Heart left ventricle (tissue), 16 donors: Measurements from ENCODE around the gene WRAP73. TPM values are rescaled to one million over a fixed set of nuclear protein-coding genes. Genes with fewer than 3 reads are reported as not detected.

Experiments
- ATAC-seq, 4 donors: fragments of 200-7000 bp; cut with Tn5 transposase; one replicate each; pipeline ENCODE4 v1.9.1; 2020 to 2022; ENCODE audit warnings: moderate library complexity in 4 of 4, mild to moderate bottlenecking in 3 of 4, moderate number of reproducible peaks in 1 of 4
- DNase-seq, 5 donors: peaks; one replicate each; pipeline ENCODE4 v3.0.0-alpha.2; 2020
- H3K27ac ChIP-seq, 12 donors: fragments of 200-600 bp; sonication (generic) in 4 of 12; one replicate each; pipeline versions ENCODE4 v1.5.0 to v1.8.0; 2016 to 2022; ENCODE audit warnings: mild to moderate bottlenecking in 2 of 12
- H3K27me3 ChIP-seq, 9 donors: fragments of 200-600 bp; sonication (generic) in 2 of 9; one replicate each; pipeline versions ENCODE4 v1.5.1 to v1.8.0; 2016 to 2022; ENCODE audit warnings: mild to moderate bottlenecking in 3 of 9
- H3K36me3 ChIP-seq, 9 donors: fragments of 200-600 bp; sonication (generic) in 2 of 9; one replicate each; pipeline versions ENCODE4 v1.5.0 to v1.8.0; 2018 to 2022; ENCODE audit warnings: mild to moderate bottlenecking in 2 of 9
- H3K4me1 ChIP-seq, 12 donors: fragments of 200-600 bp; sonication (generic) in 4 of 12; one replicate each; pipeline versions ENCODE4 v1.5.0 to v1.8.0; 2016 to 2022; ENCODE audit warnings: mild to moderate bottlenecking in 3 of 12
- H3K4me3 ChIP-seq, 12 donors: fragments of 200-600 bp; sonication (generic) in 4 of 12; one replicate each; pipeline versions ENCODE4 v1.5.0 to v1.8.0; 2017 to 2022; ENCODE audit warnings: mild to moderate bottlenecking in 9 of 12, moderate library complexity in 4 of 12
- H3K9me3 ChIP-seq, 12 donors: fragments of 200-600 bp; sonication (generic) in 4 of 12; one replicate each; pipeline versions ENCODE4 v1.5.0 to v1.8.0; 2016 to 2022; ENCODE audit warnings: mild to moderate bottlenecking in 1 of 12
- CTCF ChIP-seq, 12 donors: fragments of 200-600 bp; sonication (generic) in 4 of 12; IDR thresholded peaks; one replicate each; pipeline versions ENCODE4 v1.5.0 to v1.8.0; 2018 to 2022; ENCODE audit warnings: antibody characterized with exemption in 12 of 12, mild to moderate bottlenecking in 5 of 12
- POLR2A ChIP-seq, 2 donors: fragments of 450-650 bp; IDR thresholded peaks; one replicate each; pipeline ENCODE4 v1.6.1; 2017; ENCODE audit warnings: antibody characterized with exemption in 2 of 2, mild to moderate bottlenecking in 2 of 2, moderate library complexity in 2 of 2
- WGBS, 4 donors: extraction: QIAGEN DNeasy Blood & Tissue Kit in 2 of 4; methylation state at CpG; one replicate each; pipeline versions ENCODE4 v1.1.5 to v1.1.7; 2013 to 2018; 5-methylcytosine and 5-hydroxymethylcytosine counted together
- intact Hi-C, 10 donors: fragments of 100-400 bp; cut with DNase I; formaldehyde crosslinking; loops; one replicate each; pipeline versions ENCODE4 v1.11.1 to v1.14.2; 2022
- polyA plus RNA-seq, 2 donors: library from polyadenylated mRNA; stranded (reverse); fragments of 200-250 nt; gene quantifications; one replicate each; pipeline ENCODE4 v1.2.3, GENCODE V29; 2013
- total RNA-seq, 9 donors: library from RNA; depleted of rRNA in 2 of 9; stranded (reverse); fragments of >200 nt in 2 of 9; fragmentation: NEBNext Ultra II Directional in 3 of 9; extraction: Animal tissue kit (Norgen Biotek cat#: 25700) in 3 of 9; gene quantifications; one replicate each; pipeline versions ENCODE4 v1.1.0 to v1.2.4, GENCODE V29; 2016 to 2023
- donor health status: ischemic (EF 13 %, LVEDD 7.1; RV severe dilation, severe dysfunction).
- donor health status: healthy with polysubstance abuse.
- donor health status: DM: no; HTN: yes; CAD: no.
- donor health status: DM: no; HTN: no; CAD: no.
- donor health status: ischemic (EF 25% LVEDD 6.9; RV normal size, moderate dysfunction).
- donor health status: ischemic (EF 25% LVEDD 5.7; RV mildly dilated, moderate dysfunction).
- donor health status: healthy.
- donor health status: DM: yes; HTN: yes; CAD: no.
- donor health status: ischemic (EF 35%, LVEDD 5.7; RV mildly dilated, moderate dysfunction).
- donor health status: nonischemic (EF 11% LVEDD 7.7; RV severe dilation, severe dysfunction).
- donor health status: DM: yes; HTN: yes; CAD: no.
- donor health status: PGD.
- donor health status: ischemic (EF 29% LVEDD 5.4; RV normal size, mild dysfunction).
- donor health status: nonischemic (EF 23%, LVEDD 6.1; RV moderate dilation, normal function).

The WRAP73 gene
- total and polyA plus RNA-seq, 11 donors = 8.5 to 21.6 (median 11.3) TPM

DNA sequence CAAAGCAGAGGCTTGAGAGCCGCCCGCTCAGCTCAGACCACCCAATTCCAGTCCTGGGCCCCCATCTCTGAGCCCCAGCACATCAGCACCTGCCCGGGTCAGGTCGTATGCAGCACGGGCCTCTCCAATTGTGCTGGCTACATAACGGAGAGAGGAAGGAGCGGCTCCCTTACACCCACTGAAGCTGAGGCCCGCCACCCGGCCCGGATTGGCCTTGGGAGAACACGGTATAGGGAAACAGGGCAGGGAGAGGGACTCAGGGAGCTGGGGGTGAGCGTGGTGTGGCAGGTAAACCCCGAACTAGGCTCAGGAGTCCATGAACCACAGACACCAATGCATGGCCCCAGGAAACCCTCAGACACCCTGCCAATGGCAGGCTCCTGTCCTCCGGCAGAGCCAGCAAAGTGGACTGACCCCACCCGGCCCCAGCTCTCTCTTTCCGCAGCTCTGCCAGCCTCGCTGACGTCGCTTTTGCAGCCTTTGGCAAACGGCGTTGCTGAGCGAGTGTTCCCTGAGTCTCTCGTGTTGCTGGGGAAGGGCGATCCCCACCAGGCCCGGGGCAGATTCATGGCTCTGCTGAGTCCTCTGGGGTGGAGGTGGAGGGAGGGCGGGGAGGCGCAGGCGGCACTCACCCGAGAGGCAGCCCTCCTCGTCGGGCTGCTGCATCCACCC is 55.1 kb downstream of the WRAP73 start:
- WGBS, 4 donors = 78 to 88% (median 85%) methylated on average over 29 to 31 of the region's 31 CpGs
- intact Hi-C loops = no loop called here
- Histone ChIP-seq H3K9me3 (no peaks in the 10 kb centered on the region), H3K4me3 (no peak overlapping the region), H3K27me3 (no peaks in the 10 kb centered on the region), H3K4me1 (peaks cover 0 to 32% (median 18%) of the 10 kb centered on the region in 12 donors), H3K36me3 (no peaks in the 10 kb centered on the region), H3K27ac (no peak overlapping the region)
- TF ChIP-seq CTCF (IDR thresholded peaks at IDR 0.05) (no peak), POLR2A (IDR thresholded peaks at IDR 0.05) (no peak)
- no peak for DNase-seq
- no peak for ATAC-seq

- intact Hi-C loops = no loop called here
These were observed 56.2 kb downstream of the WRAP73 start for GRCh38 chr1:3593745-3594144.

GRCh38 chr1:3593334-3593733 is 56.6 kb downstream of the WRAP73 start:
- TF ChIP-seq POLR2A (IDR thresholded peaks at IDR 0.05) (no peak), CTCF (IDR thresholded peaks at IDR 0.05) (no peak)
- no peaks in the 10 kb centered on the region for H3K36me3 ChIP-seq
- peaks cover 0 to 24% (median 12%) of the 10 kb centered on the region in 12 donors for H3K4me1 ChIP-seq
- no peaks in the 10 kb centered on the region for H3K9me3 ChIP-seq
- ATAC-seq (no peak), DNase-seq (no peak)
- H3K27ac ChIP-seq = no peak overlapping the region
- no peaks in the 10 kb centered on the region for H3K27me3 ChIP-seq
- 80 to 84% (median 81%) methylated on average over 6 to 17 of the region's 17 CpGs for WGBS, 4 donors
- intact Hi-C loops = no loop called here
- no peak overlapping the region for H3K4me3 ChIP-seq

More at GRCh38 chr1:3593745-3594144, 56.2 kb downstream of the WRAP73 start:
- Histone ChIP-seq H3K9me3 (no peaks in the 10 kb centered on the region), H3K27ac (no peak overlapping the region), H3K36me3 (no peaks in the 10 kb centered on the region), H3K4me1 (peaks cover 0 to 28% (median 16%) of the 10 kb centered on the region in 12 donors), H3K4me3 (no peak overlapping the region), H3K27me3 (no peaks in the 10 kb centered on the region)
- no peak for ATAC-seq
- no peak for DNase-seq
- 58 to 73% (median 67%) methylated on average over 10 of the region's 10 CpGs for WGBS, 4 donors
- TF ChIP-seq CTCF (IDR thresholded peaks at IDR 0.05) (no peak), POLR2A (IDR thresholded peaks at IDR 0.05) (no peak)

DNA sequence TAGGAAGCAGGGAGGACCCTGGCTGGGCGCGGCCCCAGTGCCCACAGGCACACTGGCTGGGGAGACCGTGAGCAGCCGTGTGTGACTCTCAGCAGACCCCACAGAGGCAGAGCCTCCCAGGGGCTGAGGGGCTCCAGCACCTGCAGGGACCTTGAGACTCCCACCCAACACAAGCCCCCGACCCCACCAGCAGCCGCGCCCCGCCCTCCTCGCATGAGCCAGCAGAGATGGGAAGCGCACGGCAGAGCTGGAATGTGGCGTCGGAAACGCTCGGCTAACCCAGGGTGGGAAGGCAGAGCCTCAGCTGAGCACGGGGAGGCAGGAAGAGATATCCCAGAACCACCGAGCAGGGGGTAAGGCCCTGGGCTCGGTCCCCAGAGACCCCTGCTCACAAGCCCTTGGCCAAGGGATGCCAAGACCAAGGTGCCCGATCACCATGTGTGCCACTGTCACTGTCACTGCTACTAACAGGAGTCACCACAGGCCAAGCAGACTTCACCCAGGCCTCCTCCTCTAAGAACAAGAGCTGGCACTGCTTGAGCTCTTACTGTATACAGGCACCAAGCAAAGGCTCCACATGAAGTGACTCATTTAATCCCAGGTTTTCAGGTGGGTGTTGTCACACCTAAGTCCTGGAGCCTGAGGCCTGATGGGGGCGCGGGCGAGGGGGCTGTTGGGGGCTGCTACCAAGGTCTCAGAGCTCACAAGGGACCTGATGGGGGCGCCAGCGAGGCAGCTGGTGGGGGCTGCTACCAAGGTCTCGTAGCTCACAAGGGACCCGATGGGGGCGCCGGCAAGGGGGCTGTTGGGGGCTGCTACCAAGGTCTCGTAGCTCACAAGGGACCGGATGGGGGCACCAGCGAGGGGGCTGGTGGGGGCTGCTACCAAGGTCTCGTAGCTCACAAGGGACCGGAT is 58.7 kb downstream of the WRAP73 start:
- ATAC-seq = no peak

More for the DNA sequence above, 58.7 kb downstream of the WRAP73 start:
- 86 to 96% (median 88%) methylated on average over 9 to 33 of the region's 33 CpGs for WGBS, 4 donors
- Histone ChIP-seq H3K27ac (no peak overlapping the region), H3K36me3 (no peaks in the 10 kb centered on the region), H3K9me3 (no peaks in the 10 kb centered on the region), H3K4me1 (peaks cover 0 to 11% (median 0%) of the 10 kb centered on the region in 12 donors), H3K4me3 (no peak overlapping the region), H3K27me3 (no peaks in the 10 kb centered on the region)
- DNase-seq = no peak
- intact Hi-C loops = no loop called here
- TF ChIP-seq POLR2A (IDR thresholded peaks at IDR 0.05) (no peak), CTCF (IDR thresholded peaks at IDR 0.05) (no peak)
